GM12878 (cell line): Measurements from ENCODE around the gene CCDC68.

ENCODE experiments used
- ATF2 ChIP-seq: IDR thresholded peaks from 2 replicates; pipeline ENCODE4 v1.6.1; 2012; ENCODE audit warnings: low read length, inconsistent platforms
- ATF7 ChIP-seq: fragments of 450-650 bp; IDR thresholded peaks from 2 replicates; pipeline ENCODE4 v1.6.1; 2016; ENCODE audit warnings: low read depth, mild to moderate bottlenecking
- EP300 ChIP-seq, 2 experiments: fragments of 150-350 bp in 1 of 2; IDR thresholded peaks; 2 replicates each; pipeline ENCODE4 v1.6.1; 2011 to 2012; ENCODE audit warnings: low read depth in 2 of 2, low read length in 2 of 2, borderline replicate concordance in 1 of 2, improper control_type of control experiment in 1 of 2, inconsistent platforms in 1 of 2; ENCODE audit not compliant: control insufficient read depth in 1 of 2
- KDM1A ChIP-seq: fragments of 200-600 bp; sonication (generic); IDR thresholded peaks from 2 replicates; pipeline ENCODE4 v1.6.1; 2016; ENCODE audit warnings: borderline replicate concordance
- NKRF ChIP-seq: fragments of 450-650 bp; conservative IDR thresholded peaks from 2 replicates; pipeline ENCODE4 v1.6.1; 2017; ENCODE audit warnings: mild to moderate bottlenecking, moderate library complexity
- POLR2AphosphoS5 ChIP-seq: IDR thresholded peaks from 2 replicates; pipeline ENCODE4 v1.6.1; 2011; ENCODE audit warnings: mild to moderate bottlenecking, low read length, inconsistent platforms
- TAF1 ChIP-seq: IDR thresholded peaks from 2 replicates; pipeline ENCODE4 v1.6.1; 2011; ENCODE audit warnings: mild to moderate bottlenecking, low read depth, low read length, borderline replicate concordance
- TF ChIP-seq, protein P1 (sequence below), 3 experiments: IDR thresholded peaks in 2 of 3; conservative IDR thresholded peaks in 1 of 3; 2 replicates each; pipeline ENCODE4 v1.5.1; 2011; ENCODE audit warnings: low read depth in 3 of 3, low read length in 3 of 3, mild to moderate bottlenecking in 3 of 3, control low read depth in 2 of 3, moderate library complexity in 2 of 3, inconsistent platforms in 1 of 3, mixed read lengths in 1 of 3; ENCODE audit not compliant: control insufficient read depth in 2 of 3, insufficient read depth in 1 of 3; ENCODE audit errors: extremely low read depth in 1 of 3
- TF ChIP-seq, protein P2 (sequence below): IDR thresholded peaks from 2 replicates; pipeline ENCODE4 v1.6.1; 2011; ENCODE audit warnings: low read depth, low read length, improper control_type of control experiment, borderline replicate concordance

DNA sequence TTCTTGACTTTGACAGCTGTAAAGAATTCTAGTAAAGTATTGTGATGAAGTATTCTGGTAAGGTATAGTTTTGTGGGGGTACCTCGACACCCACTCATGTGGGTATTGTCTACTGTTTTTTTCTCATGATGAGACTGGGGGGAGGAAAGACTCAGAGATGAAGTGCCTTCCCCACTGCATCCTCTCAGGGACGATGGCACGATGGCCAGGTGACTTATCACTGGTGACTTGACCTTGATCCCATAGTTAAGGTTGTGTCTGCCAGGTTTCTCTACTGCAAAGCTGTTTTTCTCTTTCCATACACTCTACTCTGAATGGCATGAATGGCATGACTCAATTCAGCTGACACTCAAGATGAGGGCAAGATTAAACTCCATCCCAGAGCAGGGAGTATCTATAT is 936 bp upstream of the CCDC68 start:
- TF ChIP-seq ATF7 = no peak
- no peak for TF ChIP-seq TAF1
- TF ChIP-seq ATF2 = no peak
- TF ChIP-seq, protein P1, sequence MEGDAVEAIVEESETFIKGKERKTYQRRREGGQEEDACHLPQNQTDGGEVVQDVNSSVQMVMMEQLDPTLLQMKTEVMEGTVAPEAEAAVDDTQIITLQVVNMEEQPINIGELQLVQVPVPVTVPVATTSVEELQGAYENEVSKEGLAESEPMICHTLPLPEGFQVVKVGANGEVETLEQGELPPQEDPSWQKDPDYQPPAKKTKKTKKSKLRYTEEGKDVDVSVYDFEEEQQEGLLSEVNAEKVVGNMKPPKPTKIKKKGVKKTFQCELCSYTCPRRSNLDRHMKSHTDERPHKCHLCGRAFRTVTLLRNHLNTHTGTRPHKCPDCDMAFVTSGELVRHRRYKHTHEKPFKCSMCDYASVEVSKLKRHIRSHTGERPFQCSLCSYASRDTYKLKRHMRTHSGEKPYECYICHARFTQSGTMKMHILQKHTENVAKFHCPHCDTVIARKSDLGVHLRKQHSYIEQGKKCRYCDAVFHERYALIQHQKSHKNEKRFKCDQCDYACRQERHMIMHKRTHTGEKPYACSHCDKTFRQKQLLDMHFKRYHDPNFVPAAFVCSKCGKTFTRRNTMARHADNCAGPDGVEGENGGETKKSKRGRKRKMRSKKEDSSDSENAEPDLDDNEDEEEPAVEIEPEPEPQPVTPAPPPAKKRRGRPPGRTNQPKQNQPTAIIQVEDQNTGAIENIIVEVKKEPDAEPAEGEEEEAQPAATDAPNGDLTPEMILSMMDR (IDR thresholded peaks at IDR 0.05 in 2 of 3, conservative IDR thresholded peaks at IDR 0.05 in 1 of 3; ENCODE audit: control insufficient read depth in 2 of 3, extremely low read depth in 1 of 3, insufficient read depth in 1 of 3, low read depth in 3 of 3, low read length in 3 of 3) = no peak
- TF ChIP-seq, protein P2, sequence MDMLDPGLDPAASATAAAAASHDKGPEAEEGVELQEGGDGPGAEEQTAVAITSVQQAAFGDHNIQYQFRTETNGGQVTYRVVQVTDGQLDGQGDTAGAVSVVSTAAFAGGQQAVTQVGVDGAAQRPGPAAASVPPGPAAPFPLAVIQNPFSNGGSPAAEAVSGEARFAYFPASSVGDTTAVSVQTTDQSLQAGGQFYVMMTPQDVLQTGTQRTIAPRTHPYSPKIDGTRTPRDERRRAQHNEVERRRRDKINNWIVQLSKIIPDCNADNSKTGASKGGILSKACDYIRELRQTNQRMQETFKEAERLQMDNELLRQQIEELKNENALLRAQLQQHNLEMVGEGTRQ = no peak
- no peak for TF ChIP-seq EP300 (IDR thresholded peaks at IDR 0.05; ENCODE audit: borderline replicate concordance in 1 of 2, control insufficient read depth in 1 of 2, low read depth in 2 of 2, low read length in 2 of 2)
- no peak for TF ChIP-seq POLR2AphosphoS5
- no peak for TF ChIP-seq NKRF
- no peak for TF ChIP-seq KDM1A
